HEK293T (cell line): ENCODE measurements around the gene LAGE3.

Experiments
- CTCF ChIA-PET: fragments of 350-600 bp; formaldehyde crosslinking; extraction: SDS; loops from one replicate; lab custom pipeline; 2021; ENCODE audit warnings: antibody characterized with exemption, inconsistent platforms; lab: Yijun Ruan, JAX
- POLR2A ChIA-PET: fragments of 350-600 bp; formaldehyde crosslinking; extraction: SDS; loops from one replicate; lab custom pipeline; 2020; ENCODE audit warnings: antibody characterized with exemption, inconsistent platforms; lab: Yijun Ruan, JAX
- DNase-seq: peaks from one replicate; pipeline ENCODE4 v3.0.0; 2012; ENCODE audit warnings: mixed read lengths; ENCODE audit errors: extremely low spot score
- ARNT ChIP-seq: fragments of 450-650 bp; IDR thresholded peaks from 2 replicates; pipeline ENCODE4 v1.6.1; 2017; ENCODE audit warnings: mild to moderate bottlenecking
- BHLHE40 ChIP-seq: fragments of 450-650 bp; IDR thresholded peaks from 2 replicates; pipeline ENCODE4 v1.6.1; 2016; ENCODE audit warnings: mild to moderate bottlenecking, moderate library complexity, borderline replicate concordance
- CTBP1 ChIP-seq: fragments of 450-650 bp; IDR thresholded peaks from 2 replicates; pipeline ENCODE4 v1.6.1; 2016; ENCODE audit warnings: borderline replicate concordance
- ELF4 ChIP-seq: fragments of 450-650 bp; IDR thresholded peaks from 2 replicates; pipeline ENCODE4 v1.6.1; 2017; ENCODE audit warnings: antibody characterized with exemption
- FOXA1 ChIP-seq: fragments of 450-650 bp; IDR thresholded peaks from 2 replicates; pipeline ENCODE4 v1.6.1; 2016; ENCODE audit warnings: mild to moderate bottlenecking
- FOXK2 ChIP-seq: fragments of 450-650 bp; IDR thresholded peaks from 2 replicates; pipeline ENCODE4 v1.6.1; 2016; ENCODE audit warnings: mild to moderate bottlenecking
- FOXM1 ChIP-seq: fragments of 450-650 bp; IDR thresholded peaks from 2 replicates; pipeline ENCODE4 v1.6.1; 2017; ENCODE audit warnings: mild to moderate bottlenecking, borderline replicate concordance
- HDGF ChIP-seq: fragments of 450-650 bp; IDR thresholded peaks from 2 replicates; pipeline ENCODE4 v1.6.1; 2017; ENCODE audit warnings: antibody characterized with exemption, borderline replicate concordance
- L3MBTL2 ChIP-seq: fragments of 450-650 bp; conservative IDR thresholded peaks from 2 replicates; pipeline ENCODE4 v1.6.1; 2016; ENCODE audit warnings: mild to moderate bottlenecking
- LEF1 ChIP-seq: fragments of 450-650 bp; IDR thresholded peaks from 2 replicates; pipeline ENCODE4 v1.6.1; 2017; ENCODE audit warnings: mild to moderate bottlenecking, borderline replicate concordance
- NFRKB ChIP-seq: fragments of 450-650 bp; IDR thresholded peaks from 2 replicates; pipeline ENCODE4 v1.6.1; 2016; ENCODE audit warnings: mild to moderate bottlenecking, moderate library complexity
- PKNOX1 ChIP-seq: fragments of 450-650 bp; IDR thresholded peaks from 2 replicates; pipeline ENCODE4 v1.6.1; 2016
- SP1 ChIP-seq: fragments of 450-650 bp; IDR thresholded peaks from 2 replicates; pipeline ENCODE4 v1.6.1; 2017
- SUZ12 ChIP-seq: fragments of 450-650 bp; IDR thresholded peaks from 2 replicates; pipeline ENCODE4 v1.6.1; 2016; ENCODE audit warnings: mild to moderate bottlenecking
- TARDBP ChIP-seq: fragments of 450-650 bp; IDR thresholded peaks from 2 replicates; pipeline ENCODE4 v1.6.1; 2016
- ZNF384 ChIP-seq: fragments of 450-650 bp; IDR thresholded peaks from 2 replicates; pipeline ENCODE4 v1.6.1; 2016

LAGE3 gene

GRCh38 chrX:154436983-154437752 lies 41.9 kb downstream of the LAGE3 start, which contains the start of gene GDI1:
GDI1 (plus strand) TSS chrX:154437154; CDS start chrX:154437255, 101 bp downstream.
- TF ChIP-seq L3MBTL2 (no peak), HDGF (no peak), CTBP1 (0 out of 2 replicates have a peak, but pooled peaks have one; percentile 9), LEF1 (peak; percentile 74; the same call in 1 of the 2 replicates)
- peak; percentile 66 for DNase-seq
- ChIA-PET POLR2A (interaction anchor here (1.9 kb wide), 1 partner anchor 25 kb away, joined by 5 read pairs; no protein-coding TSS in a partner anchor), CTCF (no interaction called here)

GRCh38 chrX:154436374-154436982 lies 42.6 kb downstream of the LAGE3 start:
- CTCF ChIA-PET, result no interaction called here
- POLR2A ChIA-PET, result interaction anchor here (1.1 to 1.9 kb wide), 2 partner anchors 8 to 24 kb away, joined by 4 to 5 read pairs; partner anchors contain the start of gene FAM50A
- peak; percentile 76 for DNase-seq
- TF ChIP-seq ZNF384 (no peak), LEF1 (no peak), FOXK2 (no peak), BHLHE40 (no peak), L3MBTL2 (no peak; the same call in 1 of the 2 replicates), PKNOX1 (no peak), TARDBP (no peak), ELF4 (no peak), FOXA1 (no peak), FOXM1 (no peak), NFRKB (no peak), HDGF (no peak), CTBP1 (no peak), ARNT (no peak), SUZ12 (no peak), SP1 (no peak)

GRCh38 chrX:154435171-154435733 lies 43.8 kb downstream of the LAGE3 start:
- DNase-seq, result no peak
- POLR2A ChIA-PET, result interaction anchor here (0.8 to 1.9 kb wide), 4 partner anchors 9 to 55 kb away, joined by 3 to 5 read pairs (median 4); partner anchors contain the start of genes FAM50A, SLC10A3 and UBL4A
- CTCF ChIA-PET, result no interaction called here
- no peak for TF ChIP-seq LEF1
- no peak for TF ChIP-seq ZNF384
- no peak for TF ChIP-seq ELF4
- TF ChIP-seq SP1, result no peak
- no peak for TF ChIP-seq PKNOX1
- no peak for TF ChIP-seq TARDBP
- TF ChIP-seq SUZ12, result no peak
- no peak for TF ChIP-seq L3MBTL2
- TF ChIP-seq FOXM1, result no peak
- no peak for TF ChIP-seq ARNT
- no peak for TF ChIP-seq FOXA1
- TF ChIP-seq HDGF, result no peak
- no peak for TF ChIP-seq CTBP1
- TF ChIP-seq NFRKB, result no peak

GRCh38 chrX:154434394-154435168 lies 44.5 kb downstream of the LAGE3 start:
- TF ChIP-seq NFRKB (no peak), ARNT (no peak), PKNOX1 (no peak), TARDBP (no peak), FOXA1 (no peak), SUZ12 (no peak)
- no peak for DNase-seq
- ChIA-PET CTCF (no interaction called here), POLR2A (interaction anchor here (0.8 to 1.9 kb wide), 2 partner anchors 52 to 55 kb away, joined by 3 to 5 read pairs; partner anchors contain the start of genes SLC10A3 and UBL4A)

- no peak for DNase-seq
- ChIA-PET CTCF (no interaction called here), POLR2A (no interaction called here)
- TF ChIP-seq LEF1 (no peak), ZNF384 (no peak), FOXA1 (no peak), NFRKB (no peak), SUZ12 (no peak), FOXM1 (no peak), HDGF (no peak), CTBP1 (no peak), PKNOX1 (no peak)
These were observed 45.5 kb downstream of the LAGE3 start for GRCh38 chrX:154433605-154434004.
